GM12873 (cell line): Measurements from ENCODE around the gene PSMD9.

Source experiments
- TF ChIP-seq, protein P1 (sequence below): IDR thresholded peaks from 2 replicates; pipeline ENCODE4 v1.5.1; 2012; ENCODE audit warnings: low read depth, mild to moderate bottlenecking, moderate library complexity, low read length, control low read depth; ENCODE audit not compliant: insufficient read depth; ENCODE audit errors: missing control alignments

The PSMD9 gene

DNA sequence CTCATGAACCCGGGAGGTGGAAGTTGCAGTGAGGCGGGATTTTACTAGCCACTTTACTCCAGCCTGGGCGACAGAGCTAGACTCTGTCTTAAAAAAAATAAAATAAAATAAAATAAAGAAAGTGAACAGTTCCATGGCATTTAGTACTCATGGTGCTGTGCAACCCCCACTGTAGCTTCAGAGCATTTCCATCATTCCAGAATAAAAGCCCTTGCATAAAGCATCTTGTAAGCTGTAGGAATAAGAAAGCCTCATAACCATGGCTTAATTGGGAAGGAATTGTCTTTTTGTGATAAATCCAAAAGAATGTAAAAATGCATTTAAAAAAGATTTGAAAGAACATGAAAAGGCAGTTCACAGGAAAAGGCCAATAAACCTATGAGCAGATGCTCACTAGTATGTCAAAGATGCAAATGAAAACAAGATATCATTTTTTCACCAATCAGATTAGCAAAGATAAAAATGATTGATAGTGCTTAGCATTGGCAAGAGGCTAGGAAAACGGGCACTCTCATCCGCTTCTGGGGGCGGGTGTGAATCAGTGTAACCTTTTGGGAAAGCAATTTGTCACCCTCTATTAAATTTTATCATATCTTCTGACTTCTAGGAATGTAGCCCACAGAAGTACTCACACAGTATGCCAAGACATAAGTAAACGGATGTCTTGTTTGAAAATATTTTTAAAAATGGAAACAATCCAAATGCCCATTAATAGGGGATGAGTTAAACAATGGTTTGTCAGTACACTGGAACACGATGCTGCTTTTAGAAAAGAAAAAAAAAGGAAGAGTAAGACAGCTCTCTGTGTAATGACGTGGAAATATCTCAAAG lies 76.4 kb downstream of the PSMD9 start:
- TF ChIP-seq, protein P1, sequence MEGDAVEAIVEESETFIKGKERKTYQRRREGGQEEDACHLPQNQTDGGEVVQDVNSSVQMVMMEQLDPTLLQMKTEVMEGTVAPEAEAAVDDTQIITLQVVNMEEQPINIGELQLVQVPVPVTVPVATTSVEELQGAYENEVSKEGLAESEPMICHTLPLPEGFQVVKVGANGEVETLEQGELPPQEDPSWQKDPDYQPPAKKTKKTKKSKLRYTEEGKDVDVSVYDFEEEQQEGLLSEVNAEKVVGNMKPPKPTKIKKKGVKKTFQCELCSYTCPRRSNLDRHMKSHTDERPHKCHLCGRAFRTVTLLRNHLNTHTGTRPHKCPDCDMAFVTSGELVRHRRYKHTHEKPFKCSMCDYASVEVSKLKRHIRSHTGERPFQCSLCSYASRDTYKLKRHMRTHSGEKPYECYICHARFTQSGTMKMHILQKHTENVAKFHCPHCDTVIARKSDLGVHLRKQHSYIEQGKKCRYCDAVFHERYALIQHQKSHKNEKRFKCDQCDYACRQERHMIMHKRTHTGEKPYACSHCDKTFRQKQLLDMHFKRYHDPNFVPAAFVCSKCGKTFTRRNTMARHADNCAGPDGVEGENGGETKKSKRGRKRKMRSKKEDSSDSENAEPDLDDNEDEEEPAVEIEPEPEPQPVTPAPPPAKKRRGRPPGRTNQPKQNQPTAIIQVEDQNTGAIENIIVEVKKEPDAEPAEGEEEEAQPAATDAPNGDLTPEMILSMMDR = no peak

DNA sequence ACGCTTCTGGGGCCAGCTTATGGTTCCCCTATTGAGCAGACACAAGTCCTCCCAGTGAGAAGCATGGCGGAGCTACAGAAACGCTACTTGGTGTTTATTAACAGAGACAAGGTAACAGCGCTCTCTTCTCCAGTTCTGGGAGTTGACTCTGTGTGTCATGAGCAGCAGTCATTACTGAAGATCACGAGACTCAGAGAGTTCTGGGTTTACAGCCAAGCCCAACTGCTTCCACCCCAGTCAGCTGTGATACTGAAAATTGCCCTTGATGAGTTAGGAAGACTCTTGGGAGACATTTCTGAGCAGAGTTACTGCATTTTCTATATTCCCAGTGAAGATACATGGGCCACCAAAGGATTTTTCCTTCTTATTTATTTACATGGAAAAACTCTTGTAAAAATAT lies 78.4 kb downstream of the PSMD9 start:
- TF ChIP-seq, protein P1 = no peak
